Measurements from ENCODE around the gene MTTP. TPM values are rescaled to one million over a fixed set of nuclear protein-coding genes. Genes with fewer than 3 reads are reported as not detected.

Gene MTTP
- total RNA-seq, 4 donors from 2014 or later = 0.50 to 0.67 TPM; not detected in 2

GRCh38 chr4:99645638-99646037, 71.0 kb downstream of the MTTP start:
- no peak overlapping the region for H3K27ac ChIP-seq
- TF ChIP-seq CTCF (IDR thresholded peaks at IDR 0.05) (no peak), POLR2A (IDR thresholded peaks at IDR 0.05) (no peak)
- no peak overlapping the region for H3K4me3 ChIP-seq (replicated peaks in 1 of 3)
- H3K27me3 ChIP-seq = no peaks in the 10 kb centered on the region
- H3K4me1 ChIP-seq = no peaks in the 10 kb centered on the region
- H3K36me3 ChIP-seq = no peaks in the 10 kb centered on the region
- no peaks in the 10 kb centered on the region for H3K9me3 ChIP-seq
- DNase-seq = no peak
- intact Hi-C loops (cut with DNase I) = no loop called here

DNA sequence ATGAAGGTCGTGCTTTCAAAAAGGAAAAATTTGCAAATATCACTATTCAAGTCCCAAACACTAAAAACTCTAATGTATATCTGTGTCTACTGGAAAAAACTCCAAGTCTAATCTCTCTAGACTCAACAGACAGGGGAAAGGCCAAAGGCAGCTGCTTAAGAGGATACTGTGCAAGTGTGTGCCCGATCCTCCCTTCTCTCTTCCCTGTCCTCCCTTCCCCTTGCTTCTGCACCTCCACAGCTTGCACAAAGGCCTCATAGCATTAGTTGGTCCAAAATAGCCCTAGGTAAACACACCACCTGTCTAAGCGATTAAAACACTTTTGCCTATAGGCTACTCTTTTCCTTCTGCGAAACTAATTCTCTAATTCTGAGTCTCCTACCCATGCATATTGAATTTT, 72.4 kb downstream of the MTTP start:
- Histone ChIP-seq H3K27ac (no peak overlapping the region), H3K4me3 (replicated peaks in 1 of 3) (no peak overlapping the region), H3K27me3 (no peaks in the 10 kb centered on the region), H3K9me3 (no peaks in the 10 kb centered on the region), H3K36me3 (no peaks in the 10 kb centered on the region), H3K4me1 (no peaks in the 10 kb centered on the region)
- TF ChIP-seq CTCF (IDR thresholded peaks at IDR 0.05) (no peak), POLR2A (IDR thresholded peaks at IDR 0.05) (no peak)
- intact Hi-C loops (cut with DNase I) = no loop called here
- DNase-seq = no peak
- WGBS, 2 donors = 85% methylated on average over 4 of the region's 4 CpGs

GRCh38 chr4:99648321-99648720, 73.7 kb downstream of the MTTP start:
- peak in 1 of 2 donors; percentile 41 for DNase-seq
- TF ChIP-seq CTCF (IDR thresholded peaks at IDR 0.05) (no peak), POLR2A (IDR thresholded peaks at IDR 0.05) (no peak)
- Histone ChIP-seq H3K27ac (no peak overlapping the region), H3K27me3 (no peaks in the 10 kb centered on the region), H3K36me3 (no peaks in the 10 kb centered on the region), H3K4me1 (no peaks in the 10 kb centered on the region), H3K9me3 (no peaks in the 10 kb centered on the region), H3K4me3 (replicated peaks in 1 of 3) (no peak overlapping the region)
- WGBS, 2 donors = 81 to 83% methylated on average over 1 of the region's 1 CpG
- intact Hi-C loops (cut with DNase I) = no loop called here

DNA sequence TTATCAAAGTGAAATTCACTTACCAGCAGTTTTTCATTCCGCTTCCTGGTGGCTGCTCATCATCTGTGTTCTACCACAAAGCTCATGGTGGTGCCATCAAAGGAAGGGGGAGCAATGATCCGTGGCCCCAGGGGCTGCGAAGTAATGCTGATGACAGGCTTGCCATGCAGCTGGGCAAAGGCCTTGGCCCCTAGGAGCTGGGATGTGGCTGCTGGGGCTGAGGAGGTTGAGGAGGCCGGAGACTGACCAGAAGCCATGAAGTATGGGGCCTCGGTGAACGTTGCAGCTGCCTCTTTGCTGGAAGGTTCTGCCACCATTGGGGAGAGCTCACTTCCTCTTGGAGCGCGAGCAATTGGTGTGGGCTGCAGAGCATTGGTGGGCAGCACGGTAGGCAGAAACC, 74.6 kb downstream of the MTTP start:
- 93 to 96% methylated on average over 7 of the region's 9 CpGs for WGBS, 2 donors
- Histone ChIP-seq H3K4me1 (no peaks in the 10 kb centered on the region), H3K27me3 (no peaks in the 10 kb centered on the region), H3K9me3 (no peaks in the 10 kb centered on the region), H3K4me3 (replicated peaks in 1 of 3) (no peak overlapping the region), H3K27ac (no peak overlapping the region), H3K36me3 (no peaks in the 10 kb centered on the region)
- TF ChIP-seq POLR2A (IDR thresholded peaks at IDR 0.05) = no peak
- no peak for TF ChIP-seq CTCF (IDR thresholded peaks at IDR 0.05)
- intact Hi-C loops (cut with DNase I) = no loop called here
- no peak for DNase-seq

DNA sequence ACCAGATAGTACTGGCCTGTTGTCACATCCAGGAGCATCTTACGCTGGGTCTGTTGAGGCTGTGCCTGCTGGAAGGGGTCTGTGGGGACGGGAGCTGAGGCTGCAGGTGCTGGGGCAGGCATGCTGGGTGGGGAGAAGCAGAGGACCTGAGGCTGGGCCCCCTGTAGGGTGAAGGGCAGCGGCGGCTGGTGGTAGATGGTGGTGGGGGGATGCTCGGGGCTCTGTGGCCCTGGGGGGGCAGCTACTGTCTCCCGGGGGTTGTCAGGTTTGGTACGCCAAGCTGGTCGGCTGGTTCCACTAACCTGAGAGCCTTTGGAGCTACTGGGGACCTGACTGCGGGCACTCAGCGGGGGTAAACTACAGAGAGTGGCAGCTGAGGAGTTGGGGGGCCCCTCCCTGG, 75.2 kb downstream of the MTTP start:
- Histone ChIP-seq H3K4me3 (replicated peaks in 1 of 3) (no peak overlapping the region), H3K9me3 (no peaks in the 10 kb centered on the region), H3K27ac (no peak overlapping the region), H3K4me1 (no peaks in the 10 kb centered on the region), H3K36me3 (no peaks in the 10 kb centered on the region), H3K27me3 (no peaks in the 10 kb centered on the region)
- DNase-seq = no peak
- no peak for TF ChIP-seq CTCF (IDR thresholded peaks at IDR 0.05)
- no peak for TF ChIP-seq POLR2A (IDR thresholded peaks at IDR 0.05)
- 90 to 95% methylated on average over 9 of the region's 10 CpGs for WGBS, 2 donors
- intact Hi-C loops (cut with DNase I) = no loop called here

All from thyroid gland (tissue), 4 donors.